Esophagus squamous epithelium (tissue), 5 donors: ENCODE data around the gene EPHA6. TPM values are rescaled to one million over a fixed set of nuclear protein-coding genes. Genes with fewer than 3 reads are reported as not detected.

Experiments
- DNase-seq: peaks from one replicate; lab custom pipeline; 2025; lab: John Stamatoyannopoulos, UW
- H3K27ac ChIP-seq, 4 donors: fragments of 200-600 bp; sonication (generic); one replicate each; pipeline ENCODE4 v1.5.1; 2016 to 2019; ENCODE audit warnings: mild to moderate bottlenecking in 1 of 4
- H3K27me3 ChIP-seq, 4 donors: fragments of 200-600 bp; sonication (generic); 1 replicate in 3 of 4; 2 replicates in 1 of 4; pipeline versions ENCODE4 v1.5.1 to v1.6.0; 2017 to 2021; ENCODE audit warnings: antibody characterized with exemption in 1 of 4
- H3K36me3 ChIP-seq, 3 donors: fragments of 200-600 bp; sonication (generic); one replicate each; pipeline ENCODE4 v1.5.1; 2016 to 2019
- H3K4me1 ChIP-seq, 3 donors: fragments of 200-600 bp; sonication (generic); one replicate each; pipeline ENCODE4 v1.5.1; 2017 to 2019
- H3K4me3 ChIP-seq, 4 donors: fragments of 200-600 bp; sonication (generic); 1 replicate in 3 of 4; 2 replicates in 1 of 4; pipeline ENCODE4 v1.5.1; 2016 to 2019; ENCODE audit warnings: mild to moderate bottlenecking in 2 of 4, moderate library complexity in 1 of 4
- H3K9me3 ChIP-seq, 3 donors: fragments of 200-600 bp; sonication (generic); one replicate each; pipeline ENCODE4 v1.5.1; 2016 to 2019
- POLR2A ChIP-seq, 4 donors: fragments of 450-650 bp; IDR thresholded peaks; one replicate each; pipeline ENCODE4 v1.6.1; 2017; ENCODE audit warnings: antibody characterized with exemption in 4 of 4, mild to moderate bottlenecking in 4 of 4, moderate library complexity in 3 of 4
- WGBS, 2 donors: methylation state at CpG; one replicate each; pipeline ENCODE4 v1.1.5; 2018; 5-methylcytosine and 5-hydroxymethylcytosine counted together
- intact Hi-C: fragments of 100-400 bp; cut with DNase I; formaldehyde crosslinking; loops from one replicate; pipeline ENCODE4 v1.15.0; 2022
- total RNA-seq, 4 donors: library from RNA; depleted of rRNA; stranded (reverse); fragments of >200 nt; gene quantifications; one replicate each; pipeline ENCODE4 v1.1.0, GENCODE V29; 2016
- TF ChIP-seq, protein P1 (sequence below), 6 experiments: fragments of 450-650 bp in 4 of 6; fragments of 200-600 bp in 2 of 6; sonication (generic) in 2 of 6; IDR thresholded peaks; one replicate each; pipeline ENCODE4 v1.5.1; 2016 to 2019; ENCODE audit warnings: antibody characterized with exemption in 6 of 6, mild to moderate bottlenecking in 4 of 6, moderate library complexity in 4 of 6
- donor health status: DM: yes; HTN: yes; CAD: no.

The EPHA6 gene
- total RNA-seq, 4 donors from 2014 or later: 0.34 to 2.9 (median 1.5) TPM

DNA sequence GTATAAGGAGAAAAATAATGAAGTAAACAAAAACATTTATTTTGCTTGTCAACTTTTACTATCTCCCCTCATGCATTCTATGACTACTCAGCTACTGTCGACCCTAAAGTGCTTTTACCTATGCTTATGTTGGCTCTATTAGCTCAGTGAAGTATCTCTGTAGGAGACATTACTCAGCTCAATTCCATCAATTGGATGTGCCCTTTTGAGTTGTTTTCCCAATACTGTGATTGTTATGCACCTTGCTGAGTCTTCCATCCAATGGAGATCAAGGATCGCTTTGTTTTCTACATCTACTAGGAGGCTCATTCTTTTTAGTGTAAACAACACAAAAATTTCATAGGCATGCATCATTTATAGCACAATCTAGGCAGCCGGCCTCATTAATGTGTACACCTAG, 546.4 kb downstream of the EPHA6 start:
- no peaks in the 10 kb centered on the region for H3K36me3 ChIP-seq
- TF ChIP-seq, protein P1, sequence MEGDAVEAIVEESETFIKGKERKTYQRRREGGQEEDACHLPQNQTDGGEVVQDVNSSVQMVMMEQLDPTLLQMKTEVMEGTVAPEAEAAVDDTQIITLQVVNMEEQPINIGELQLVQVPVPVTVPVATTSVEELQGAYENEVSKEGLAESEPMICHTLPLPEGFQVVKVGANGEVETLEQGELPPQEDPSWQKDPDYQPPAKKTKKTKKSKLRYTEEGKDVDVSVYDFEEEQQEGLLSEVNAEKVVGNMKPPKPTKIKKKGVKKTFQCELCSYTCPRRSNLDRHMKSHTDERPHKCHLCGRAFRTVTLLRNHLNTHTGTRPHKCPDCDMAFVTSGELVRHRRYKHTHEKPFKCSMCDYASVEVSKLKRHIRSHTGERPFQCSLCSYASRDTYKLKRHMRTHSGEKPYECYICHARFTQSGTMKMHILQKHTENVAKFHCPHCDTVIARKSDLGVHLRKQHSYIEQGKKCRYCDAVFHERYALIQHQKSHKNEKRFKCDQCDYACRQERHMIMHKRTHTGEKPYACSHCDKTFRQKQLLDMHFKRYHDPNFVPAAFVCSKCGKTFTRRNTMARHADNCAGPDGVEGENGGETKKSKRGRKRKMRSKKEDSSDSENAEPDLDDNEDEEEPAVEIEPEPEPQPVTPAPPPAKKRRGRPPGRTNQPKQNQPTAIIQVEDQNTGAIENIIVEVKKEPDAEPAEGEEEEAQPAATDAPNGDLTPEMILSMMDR (IDR thresholded peaks at IDR 0.05): no peak
- TF ChIP-seq POLR2A (IDR thresholded peaks at IDR 0.05): no peak
- no peak overlapping the region for H3K4me3 ChIP-seq
- WGBS, 2 donors: 71 to 76% methylated on average over 3 of the region's 3 CpGs
- no peaks in the 10 kb centered on the region for H3K27me3 ChIP-seq
- no peaks in the 10 kb centered on the region for H3K4me1 ChIP-seq
- no peak for DNase-seq
- no peaks in the 10 kb centered on the region for H3K9me3 ChIP-seq
- intact Hi-C loops: no loop called here
- no peak overlapping the region for H3K27ac ChIP-seq

DNA sequence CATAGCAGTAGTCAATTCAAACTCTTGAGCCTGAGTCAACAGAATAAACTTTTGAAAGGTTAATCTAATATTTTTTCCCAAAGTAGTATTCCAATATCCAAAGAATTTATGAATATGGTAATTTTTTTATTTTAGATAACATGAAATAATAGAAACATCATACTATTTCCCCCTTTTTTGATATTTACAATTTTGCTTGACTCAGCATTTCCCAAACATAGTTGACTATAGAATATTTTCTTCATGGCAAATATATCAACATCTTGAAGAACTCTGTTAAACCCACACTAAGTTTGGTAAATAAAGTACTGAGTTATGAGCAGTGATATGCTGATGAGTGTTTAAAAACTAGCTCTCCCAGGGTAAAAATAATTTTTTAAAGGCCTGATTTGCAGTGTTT, 570.2 kb downstream of the EPHA6 start:
- no peaks in the 10 kb centered on the region for H3K27me3 ChIP-seq
- H3K4me3 ChIP-seq: no peak overlapping the region
- DNase-seq: no peak
- H3K36me3 ChIP-seq: no peaks in the 10 kb centered on the region
- TF ChIP-seq POLR2A (IDR thresholded peaks at IDR 0.05): no peak
- TF ChIP-seq, protein P1 (IDR thresholded peaks at IDR 0.05): no peak
- no peak overlapping the region for H3K27ac ChIP-seq
- H3K9me3 ChIP-seq: peaks cover 0 to 8% (median 0%) of the 10 kb centered on the region in 3 donors
- no peaks in the 10 kb centered on the region for H3K4me1 ChIP-seq
- intact Hi-C loops: no loop called here

DNA sequence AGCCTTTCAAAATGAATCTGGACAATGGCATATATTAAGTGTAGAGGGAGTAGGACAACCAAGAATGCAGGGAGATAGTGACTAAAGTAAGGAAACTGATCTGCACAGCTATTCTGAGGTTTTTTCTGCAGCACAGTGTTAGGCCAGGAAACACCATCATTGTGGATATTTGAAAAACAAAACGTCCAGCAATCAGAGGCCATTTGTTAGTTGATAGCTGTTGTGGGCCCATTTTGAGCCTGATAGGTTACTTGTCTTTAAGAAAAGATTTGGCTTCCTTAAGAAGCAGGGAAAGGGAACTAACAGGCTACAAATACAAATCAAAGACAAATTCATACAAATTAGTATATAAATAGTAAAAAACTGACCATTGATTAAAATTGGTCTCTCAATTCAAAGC, 574.4 kb downstream of the EPHA6 start:
- Histone ChIP-seq H3K36me3 (no peaks in the 10 kb centered on the region), H3K4me3 (no peak overlapping the region), H3K27ac (no peak overlapping the region), H3K4me1 (no peaks in the 10 kb centered on the region), H3K9me3 (peaks cover 0 to 8% (median 0%) of the 10 kb centered on the region in 3 donors), H3K27me3 (no peaks in the 10 kb centered on the region)
- WGBS, 2 donors: 40 to 48% methylated on average over 1 of the region's 1 CpG
- DNase-seq: no peak
- intact Hi-C loops: no loop called here
- TF ChIP-seq, protein P1 (IDR thresholded peaks at IDR 0.05): no peak
- TF ChIP-seq POLR2A (IDR thresholded peaks at IDR 0.05): no peak

DNA sequence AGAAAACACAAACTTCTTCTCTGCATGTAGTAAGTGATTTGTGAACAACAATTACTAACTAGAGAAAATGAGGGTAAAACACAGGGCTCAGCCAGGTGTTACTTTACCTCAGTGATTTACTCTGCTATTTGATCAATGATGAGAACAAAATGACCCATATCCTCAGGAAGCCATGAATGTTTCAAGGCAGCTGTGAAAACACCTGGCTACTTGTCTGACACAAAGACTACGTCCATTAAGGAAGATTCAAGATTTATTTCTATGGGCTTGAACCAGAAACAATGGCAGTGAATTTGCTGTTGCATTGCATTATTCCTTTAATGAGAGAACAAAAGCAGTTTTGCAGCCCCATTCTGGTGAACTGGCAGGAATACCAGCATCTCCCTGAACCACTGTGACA, 575.5 kb downstream of the EPHA6 start:
- no peak overlapping the region for H3K27ac ChIP-seq

DNA sequence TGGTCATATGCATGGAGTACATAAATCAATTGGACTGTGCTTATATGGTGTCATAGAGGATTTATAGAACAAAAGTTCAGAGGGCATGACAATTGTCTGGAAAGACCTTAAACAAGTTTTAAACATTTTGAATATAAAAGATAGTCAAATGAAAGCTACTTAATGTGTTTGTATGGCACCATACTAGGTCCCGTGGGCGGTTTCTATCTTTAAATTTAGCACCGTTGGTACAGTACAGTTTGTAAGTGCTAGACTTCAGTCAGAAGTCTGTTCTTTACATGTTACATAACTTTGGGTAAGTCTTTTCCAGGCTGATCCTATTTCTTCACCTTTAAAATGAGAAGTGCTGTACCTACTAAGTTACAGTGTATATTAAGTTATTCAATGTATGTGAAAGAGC, 576.8 kb downstream of the EPHA6 start:
- Histone ChIP-seq H3K4me3 (no peak overlapping the region), H3K27ac (no peak overlapping the region), H3K36me3 (no peaks in the 10 kb centered on the region), H3K27me3 (no peaks in the 10 kb centered on the region), H3K4me1 (no peaks in the 10 kb centered on the region), H3K9me3 (peaks cover 0 to 8% (median 0%) of the 10 kb centered on the region in 3 donors)
- intact Hi-C loops: no loop called here
- no peak for TF ChIP-seq POLR2A (IDR thresholded peaks at IDR 0.05)
- TF ChIP-seq, protein P1 (IDR thresholded peaks at IDR 0.05): no peak
- WGBS, 2 donors: 71 to 77% methylated on average over 3 of the region's 3 CpGs
- no peak for DNase-seq

More for the DNA sequence above, 575.5 kb downstream of the EPHA6 start:
- no peak for TF ChIP-seq POLR2A (IDR thresholded peaks at IDR 0.05)
- TF ChIP-seq, protein P1 (IDR thresholded peaks at IDR 0.05): no peak
- Histone ChIP-seq H3K9me3 (peaks cover 0 to 8% (median 0%) of the 10 kb centered on the region in 3 donors), H3K4me1 (no peaks in the 10 kb centered on the region), H3K4me3 (no peak overlapping the region), H3K27me3 (no peaks in the 10 kb centered on the region), H3K36me3 (no peaks in the 10 kb centered on the region)
- 53 to 56% methylated on average over 1 of the region's 1 CpG for WGBS, 2 donors
- intact Hi-C loops: no loop called here
- DNase-seq: no peak
